B cell (primary cell): ENCODE measurements around the gene TRPM4. TPM values are rescaled to one million over a fixed set of nuclear protein-coding genes. Genes with fewer than 3 reads are reported as not detected.

Source experiments
- ATAC-seq: fragments of 200-7000 bp; cut with Tn5 transposase; one replicate; pipeline ENCODE4 v1.10.0; 2021; ENCODE audit warnings: low read depth, mild to moderate bottlenecking, moderate number of reproducible peaks, moderate library complexity
- CTCF ChIA-PET: fragments of 350-600 bp; sonication (Branson Sonifier 250); formaldehyde crosslinking; loops from one replicate; lab custom pipeline; 2021; ENCODE audit warnings: antibody characterized with exemption, inconsistent platforms; lab: Charles Lee
- POLR2A ChIA-PET: fragments of 350-600 bp; sonication (Branson Sonifier 250); formaldehyde crosslinking; loops from one replicate; lab custom pipeline; 2021; ENCODE audit warnings: antibody characterized with exemption; lab: Charles Lee
- DNase-seq: peaks from one replicate; pipeline ENCODE4 v3.0.0; 2013
- H2AFZ ChIP-seq: 2 replicates; pipeline ENCODE4 v1.6.1; 2012; ENCODE audit warnings: mild to moderate bottlenecking, low read depth, low read length; ENCODE audit not compliant: insufficient read depth, poor library complexity, severe bottlenecking
- H3K27ac ChIP-seq, 2 donors: 1 replicate in 1 of 2; 2 replicates in 1 of 2; pipeline ENCODE4 v1.5.1; 2012 to 2013; ENCODE audit warnings: low read length in 2 of 2, mild to moderate bottlenecking in 2 of 2, moderate library complexity in 1 of 2
- H3K27me3 ChIP-seq, 4 experiments: fragments of 200-600 bp in 1 of 4; sonication (generic) in 1 of 4; replicated peaks in 1 of 4; 1 replicate in 2 of 4; 2 replicates in 2 of 4; pipeline versions ENCODE4 v1.6.1 to v1.7.0; 2013 to 2016; ENCODE audit warnings: low read length in 3 of 4, mild to moderate bottlenecking in 2 of 4, mixed read lengths in 1 of 4, moderate library complexity in 1 of 4; ENCODE audit not compliant: insufficient read depth in 4 of 4, control insufficient read depth in 3 of 4; ENCODE audit errors: control extremely low read depth in 1 of 4
- H3K36me3 ChIP-seq, 2 experiments: replicated peaks in 1 of 2; 1 replicate in 1 of 2; 2 replicates in 1 of 2; pipeline versions ENCODE4 v1.6.1 to v1.7.1; 2013; ENCODE audit warnings: low read length in 1 of 2; ENCODE audit not compliant: insufficient read depth in 2 of 2, control insufficient read depth in 1 of 2; ENCODE audit errors: control extremely low read depth in 1 of 2, extremely low read depth in 1 of 2
- H3K4me1 ChIP-seq, 2 donors: fragments of 200-600 bp in 1 of 2; sonication (generic) in 1 of 2; 1 replicate in 1 of 2; 2 replicates in 1 of 2; pipeline versions ENCODE4 v1.5.1 to v1.6.1; 2013 to 2017; ENCODE audit warnings: low read length in 2 of 2; ENCODE audit not compliant: control insufficient read depth in 2 of 2, insufficient read depth in 2 of 2
- H3K4me2 ChIP-seq: replicated peaks from 2 replicates; pipeline ENCODE3; 2012; ENCODE audit warnings: mild to moderate bottlenecking, low read depth, low read length; ENCODE audit not compliant: poor library complexity, severe bottlenecking
- H3K4me3 ChIP-seq, 5 experiments: fragments of 200-600 bp in 1 of 5; sonication (generic) in 1 of 5; 1 replicate in 3 of 5; 2 replicates in 2 of 5; pipeline versions ENCODE4 v1.5.1 to v1.7.0; 2011 to 2016; ENCODE audit warnings: low read length in 4 of 5, mild to moderate bottlenecking in 4 of 5, low read depth in 2 of 5, control low read depth in 1 of 5, moderate library complexity in 1 of 5; ENCODE audit not compliant: insufficient read depth in 1 of 5; ENCODE audit errors: control extremely low read depth in 1 of 5, extremely low read depth in 1 of 5
- H3K79me2 ChIP-seq: fragments of 200-600 bp; sonication (generic); one replicate; pipeline ENCODE4 v1.6.0; 2016; ENCODE audit warnings: low read length; ENCODE audit not compliant: control insufficient read depth, insufficient read depth
- H3K9ac ChIP-seq: fragments of 200-600 bp; sonication (generic); 2 replicates; pipeline ENCODE4 v1.6.1; 2017; ENCODE audit warnings: mild to moderate bottlenecking, low read length, moderate library complexity
- H3K9me3 ChIP-seq, 3 donors: one replicate each; pipeline versions ENCODE4 v1.6.1 to v1.7.1; 2013; ENCODE audit warnings: low read length in 2 of 3; ENCODE audit not compliant: control insufficient read depth in 2 of 3, insufficient read depth in 1 of 3; ENCODE audit errors: control extremely low read depth in 1 of 3
- H4K20me1 ChIP-seq: 2 replicates; pipeline ENCODE4 v1.6.0; 2012; ENCODE audit warnings: mild to moderate bottlenecking, low read length; ENCODE audit not compliant: insufficient read depth, control insufficient read depth, poor library complexity, severe bottlenecking
- H3K27ac Mint-ChIP-seq: one replicate; pipeline ENCODE4 v1.8.0; 2021; ENCODE audit warnings: mixed read lengths
- H3K27me3 Mint-ChIP-seq: one replicate; pipeline ENCODE4 v1.8.0; 2021; ENCODE audit warnings: mixed read lengths
- H3K4me1 Mint-ChIP-seq: one replicate; pipeline ENCODE4 v1.8.0; 2021; ENCODE audit warnings: mixed read lengths
- H3K4me3 Mint-ChIP-seq: one replicate; pipeline ENCODE4 v1.8.0; 2021; ENCODE audit warnings: mixed read lengths
- H3K9me3 Mint-ChIP-seq: one replicate; pipeline ENCODE4 v1.8.0; 2022; ENCODE audit warnings: mixed read lengths; ENCODE audit not compliant: insufficient read depth
- CTCF ChIP-seq: fragments of 200-600 bp; IDR thresholded peaks from one replicate; pipeline ENCODE4 v1.8.0; 2022; ENCODE audit warnings: antibody characterized with exemption, mild to moderate bottlenecking
- EZH2 ChIP-seq: IDR thresholded peaks from 2 replicates; pipeline ENCODE4 v1.6.1; 2012; ENCODE audit warnings: borderline replicate concordance, low read depth, mild to moderate bottlenecking, moderate library complexity, low read length; ENCODE audit not compliant: insufficient read depth, poor library complexity, severe bottlenecking
- WGBS: methylation state at CpG from one replicate; pipeline ENCODE4 v1.1.5; 2013; ENCODE audit warnings: missing lambda C conversion rate; ENCODE audit not compliant: insufficient coverage; 5-methylcytosine and 5-hydroxymethylcytosine counted together
- intact Hi-C: fragments of 100-400 bp; cut with micrococcal nuclease; formaldehyde crosslinking; loops from one replicate; pipeline ENCODE4 v1.10.0; 2022
- polyA plus RNA-seq: library from polyadenylated mRNA; depleted of rRNA; stranded (reverse); fragments of >200 nt; gene quantifications from 2 replicates; pipeline ENCODE4 v1.2.3, GENCODE V29; 2012
- total RNA-seq, 2 donors: library from RNA; stranded (reverse); fragments of 120-200 nt in 1 of 2; gene quantifications; 1 replicate in 1 of 2; 2 replicates in 1 of 2; pipeline versions ENCODE4 v1.2.3 to v1.2.4, GENCODE V29; 2013 to 2022

The TRPM4 gene
- total and polyA plus RNA-seq, 2 donors (not counting 1 experiment from before 2014, with no cell fraction given) = 0.24 TPM; not detected in 1

DNA sequence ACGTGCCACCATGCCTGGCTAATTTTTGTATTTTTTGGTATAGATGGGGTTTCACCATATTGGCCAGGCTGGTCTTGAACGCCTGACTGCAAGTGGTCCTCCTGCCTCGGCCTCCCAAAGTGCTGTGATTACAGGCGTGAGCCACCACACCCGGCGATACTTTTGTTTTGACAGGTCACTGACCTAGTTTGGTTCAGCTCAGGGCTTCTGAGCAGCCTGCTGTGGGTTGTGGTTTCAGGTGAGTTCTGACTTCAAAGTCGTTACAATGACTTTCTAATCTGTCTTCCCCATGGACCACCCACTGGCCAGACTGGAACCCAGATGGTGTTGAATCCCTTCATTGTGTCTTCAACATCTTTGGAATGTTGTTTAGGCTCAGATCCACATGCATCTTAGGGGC, 73.8 kb downstream of the TRPM4 start:
- POLR2A ChIA-PET = no interaction called here
- no peaks in the 10 kb centered on the region for H3K9me3 ChIP-seq
- ATAC-seq = no peak
- H3K9me3 Mint-ChIP-seq = no peaks in the 10 kb centered on the region
- H3K9ac ChIP-seq = no peak overlapping the region
- no peak overlapping the region for H2AFZ ChIP-seq
- H3K4me1 Mint-ChIP-seq = peaks cover 13% of the 10 kb centered on the region
- intact Hi-C loops = no loop called here
- H3K79me2 ChIP-seq = no peaks in the 10 kb centered on the region
- no peaks in the 10 kb centered on the region for H3K36me3 ChIP-seq
- CTCF ChIA-PET = interaction anchor here (1.2 kb wide), 1 partner anchor 10 kb away, joined by 3 read pairs; no protein-coding TSS in a partner anchor
- TF ChIP-seq CTCF (no peak), EZH2 (no peak)
- peaks cover 6 to 9% of the 10 kb centered on the region in 2 donors for H3K4me1 ChIP-seq
- DNase-seq = no peak
- H3K27ac ChIP-seq = no peak overlapping the region
- 65% methylated on average over 4 of the region's 7 CpGs for WGBS
- H3K4me2 ChIP-seq = peak overlapping the region; percentile 4
- no peaks in the 10 kb centered on the region for H3K27me3 ChIP-seq
- H3K27me3 Mint-ChIP-seq = peaks cover 6% of the 10 kb centered on the region
- no peaks in the 10 kb centered on the region for H4K20me1 ChIP-seq
- H3K4me3 ChIP-seq = no peak overlapping the region
- H3K27ac Mint-ChIP-seq = no peak overlapping the region
- peak overlapping the region; percentile 47 for H3K4me3 Mint-ChIP-seq

- peaks cover 6% of the 10 kb centered on the region for H3K27me3 Mint-ChIP-seq
- Histone ChIP-seq H3K4me2 (peak overlapping the region; percentile 4), H3K9me3 (no peaks in the 10 kb centered on the region), H4K20me1 (no peaks in the 10 kb centered on the region), H3K27ac (no peak overlapping the region), H3K36me3 (no peaks in the 10 kb centered on the region), H3K79me2 (no peaks in the 10 kb centered on the region), H3K4me1 (peaks cover 6 to 8% of the 10 kb centered on the region in 2 donors), H3K9ac (no peak overlapping the region), H3K4me3 (no peak overlapping the region), H3K27me3 (no peaks in the 10 kb centered on the region), H2AFZ (no peak overlapping the region)
- ChIA-PET CTCF (interaction anchor here (1.2 to 1.5 kb wide), 2 partner anchors 10 to 34 kb away, joined by 3 read pairs; no protein-coding TSS in a partner anchor), POLR2A (no interaction called here)
- intact Hi-C loops = no loop called here
- H3K4me1 Mint-ChIP-seq = peaks cover 13% of the 10 kb centered on the region
- ATAC-seq = peak; percentile 43
- no peak for DNase-seq
- no peak overlapping the region for H3K27ac Mint-ChIP-seq
- TF ChIP-seq CTCF (no peak), EZH2 (no peak)
- no peaks in the 10 kb centered on the region for H3K9me3 Mint-ChIP-seq
- peak overlapping the region; percentile 47 for H3K4me3 Mint-ChIP-seq
- 61% methylated on average over 6 of the region's 9 CpGs for WGBS
These were observed 74.2 kb downstream of the TRPM4 start for GRCh38 chr19:49231804-49232203.
